K562 (cell line): Measurements from ENCODE around the gene ICAM2. TPM values are rescaled to one million over a fixed set of nuclear protein-coding genes. Genes with fewer than 3 reads are reported as not detected.

Source experiments
- ATAC-seq: fragments of 200-7000 bp; cut with Tn5 transposase; 3 replicates; pipeline ENCODE4 v1.9.1; 2020; ENCODE audit warnings: moderate library complexity
- BruUV-seq: library from RNA; stranded (reverse); fragments of 400-500 nt; replicated peaks from 2 replicates; lab custom pipeline; 2021; lab: Mats Ljungman, UMichigan
- CTCF ChIA-PET: fragments of 300-600 bp; formaldehyde crosslinking; extraction: SDS; loops from one replicate; lab custom pipeline; 2021; ENCODE audit warnings: low intra/inter-chr PET ratio; lab: Yijun Ruan, JAX
- POLR2A ChIA-PET: fragments of 300-600, 350-650 bp; sonication (Branson Sonifier 250); formaldehyde crosslinking; extraction: SDS; loops from one replicate; lab custom pipeline; 2021; ENCODE audit warnings: antibody characterized with exemption, inconsistent platforms; lab: Yijun Ruan, JAX
- DNase-seq, 4 experiments: peaks; one replicate each; pipeline versions ENCODE4 v3.0.0 to v3.0.0-alpha.2; 2011 to 2018; ENCODE audit warnings: low spot score in 3 of 4, mixed read lengths in 3 of 4; ENCODE audit errors: extremely low read depth in 1 of 4
- FAIRE-seq: peaks from 2 replicates; lab custom pipeline; 2011; peaks lifted over from hg19 to GRCh38; lab: Jason Lieb, UNC
- H2AFZ ChIP-seq: 2 replicates; pipeline ENCODE4 v1.6.0; 2011; ENCODE audit warnings: low read depth, low read length, control low read depth, inconsistent platforms
- H3K27ac ChIP-seq: fragments of 200-600 bp; 3 replicates; pipeline ENCODE4 v1.8.0; 2011; ENCODE audit warnings: low read depth, mild to moderate bottlenecking, control low read depth, inconsistent platforms, low read length, moderate library complexity, mixed read lengths; ENCODE audit errors: extremely low read depth
- H3K27me3 ChIP-seq, 2 experiments: fragments of 300-600 bp in 1 of 2; 2 replicates in 1 of 2; 3 replicates in 1 of 2; pipeline versions ENCODE4 v1.6.0 to v1.8.0; 2011; ENCODE audit warnings: inconsistent platforms in 2 of 2, low read length in 2 of 2, mild to moderate bottlenecking in 1 of 2, mixed read lengths in 1 of 2, moderate library complexity in 1 of 2; ENCODE audit not compliant: control insufficient read depth in 2 of 2, insufficient read depth in 2 of 2
- H3K36me3 ChIP-seq: fragments of 300-600 bp; 3 replicates; pipeline ENCODE4 v1.8.0; 2011; ENCODE audit warnings: mild to moderate bottlenecking, low read length, inconsistent platforms; ENCODE audit not compliant: control insufficient read depth, insufficient read depth
- H3K4me1 ChIP-seq, 2 experiments: fragments of 200-600 bp in 1 of 2; replicated peaks in 1 of 2; 2 replicates in 1 of 2; 3 replicates in 1 of 2; pipeline versions ENCODE4 v1.5.1 to v1.8.0; 2011; ENCODE audit warnings: inconsistent platforms in 2 of 2, low read length in 2 of 2, mild to moderate bottlenecking in 1 of 2, mixed read lengths in 1 of 2, moderate library complexity in 1 of 2; ENCODE audit not compliant: control insufficient read depth in 2 of 2, insufficient read depth in 2 of 2
- H3K4me2 ChIP-seq: 2 replicates; pipeline ENCODE4 v1.6.1; 2011; ENCODE audit warnings: low read length, control low read depth, inconsistent platforms, mixed read lengths; ENCODE audit not compliant: insufficient read depth
- H3K4me3 ChIP-seq: fragments of 200-600 bp; sonication (generic), shearing (Covaris generic); 2 replicates; pipeline ENCODE4 v1.5.1; 2016; ENCODE audit warnings: control low read depth, inconsistent platforms
- H3K79me2 ChIP-seq: fragments of 200-600 bp; 3 replicates; pipeline ENCODE4 v1.8.0; 2011; ENCODE audit warnings: low read length, inconsistent platforms; ENCODE audit not compliant: control insufficient read depth, insufficient read depth
- H3K9ac ChIP-seq, 2 experiments: 2 replicates each; pipeline versions ENCODE4 v1.6.0 to v1.6.1; 2011; ENCODE audit warnings: low read depth in 2 of 2, low read length in 2 of 2, control low read depth in 1 of 2, inconsistent platforms in 1 of 2, mild to moderate bottlenecking in 1 of 2, mixed read lengths in 1 of 2; ENCODE audit not compliant: insufficient read depth in 1 of 2
- H3K9me1 ChIP-seq: one replicate; pipeline ENCODE4 v1.6.0; 2011; ENCODE audit warnings: inconsistent platforms, mild to moderate bottlenecking, low read length, moderate library complexity; ENCODE audit not compliant: control insufficient read depth, insufficient read depth
- H3K9me3 ChIP-seq: replicated peaks from 2 replicates; pipeline ENCODE4 v1.5.1; 2011; ENCODE audit warnings: low read depth, low read length, inconsistent platforms; ENCODE audit not compliant: control insufficient read depth, insufficient read depth
- H4K20me1 ChIP-seq: replicated peaks from 2 replicates; pipeline ENCODE4 v1.6.1; 2011; ENCODE audit warnings: low read length, inconsistent platforms, mixed read lengths; ENCODE audit not compliant: control insufficient read depth, insufficient read depth
- ATF7 ChIP-seq: fragments of 450-650 bp; IDR thresholded peaks from 2 replicates; pipeline ENCODE4 v1.7.1; 2014; ENCODE audit warnings: mild to moderate bottlenecking, moderate library complexity
- CBX1 ChIP-seq: sonication (generic); IDR thresholded peaks from 2 replicates; pipeline ENCODE4 v1.6.1; 2016; ENCODE audit warnings: antibody characterized with exemption, low read depth, mild to moderate bottlenecking
- CBX2 ChIP-seq: fragments of 200-600 bp; sonication (generic); IDR thresholded peaks from one replicate; pipeline ENCODE4 v1.6.1; 2012; ENCODE audit warnings: mild to moderate bottlenecking, low read length, inconsistent platforms; ENCODE audit not compliant: insufficient read depth, poor library complexity, severe bottlenecking
- CUX1 ChIP-seq: fragments of 200-800 bp; sonication (Bioruptor generic); IDR thresholded peaks from 2 replicates; pipeline ENCODE4 v1.6.1; 2016; ENCODE audit warnings: missing genetic modification characterization, missing compliant biosample characterization
- ETS2 ChIP-seq: IDR thresholded peaks from 2 replicates; pipeline ENCODE4 v1.6.1; 2016; ENCODE audit warnings: borderline replicate concordance, missing genetic modification characterization, mild to moderate bottlenecking, moderate library complexity, missing compliant biosample characterization; ENCODE audit not compliant: poor library complexity, severe bottlenecking
- GTF2B ChIP-seq: IDR thresholded peaks from 2 replicates; pipeline ENCODE4 v1.6.1; 2011; ENCODE audit not compliant: insufficient read length; ENCODE audit errors: extremely low read depth
- HBP1 ChIP-seq: fragments of 450-650 bp; formaldehyde crosslinking; IDR thresholded peaks from 2 replicates; pipeline ENCODE4 v1.4.0; 2022; ENCODE audit warnings: missing genetic modification characterization
- KDM1A ChIP-seq, 2 experiments: fragments of 450-650 bp; IDR thresholded peaks; 2 replicates each; pipeline ENCODE4 v1.6.1; 2016; ENCODE audit warnings: mild to moderate bottlenecking in 2 of 2
- NFRKB ChIP-seq: fragments of 450-650 bp; IDR thresholded peaks from 2 replicates; pipeline ENCODE4 v1.6.1; 2016; ENCODE audit warnings: low read depth
- NR4A1 ChIP-seq, 2 experiments: fragments of 250-450 bp in 1 of 2; fragments of 450-650 bp in 1 of 2; sonication (Bioruptor Pico) in 1 of 2; IDR thresholded peaks; 2 replicates each; pipeline versions ENCODE4 v1.4.0 to v1.6.1; 2016 to 2020; ENCODE audit warnings: mild to moderate bottlenecking in 2 of 2, missing compliant biosample characterization in 1 of 2, missing genetic modification characterization in 1 of 2, moderate library complexity in 1 of 2
- ZFP1 ChIP-seq: fragments of 450-650 bp; formaldehyde crosslinking; IDR thresholded peaks from 2 replicates; pipeline ENCODE4 v1.4.0; 2020; ENCODE audit warnings: mild to moderate bottlenecking, mixed read lengths
- ZNF764 ChIP-seq: fragments of 250-450 bp; sonication (Bioruptor Pico); IDR thresholded peaks from 2 replicates; pipeline ENCODE4 v1.4.0; 2020; ENCODE audit warnings: low read depth, mild to moderate bottlenecking, moderate library complexity
- WGBS: fragments of 100-300 bp; shearing (Covaris generic); methylation state at CpG from one replicate; pipeline ENCODE4 v1.1.6; 2016; ENCODE audit warnings: low coverage, mixed read lengths; ENCODE audit not compliant: insufficient coverage; ENCODE audit errors: missing lambda C conversion rate; 5-methylcytosine and 5-hydroxymethylcytosine counted together
- in situ Hi-C: fragments of 300-500 bp; cut with MboI; formaldehyde crosslinking; loops from 4 replicates; pipeline ENCODE4 v1.15.0; 2018; ENCODE audit warnings: inconsistent platforms, mixed read lengths
- intact Hi-C: fragments of 100-400 bp; cut with micrococcal nuclease; formaldehyde crosslinking; loops from 2 replicates; pipeline ENCODE4 v1.14.2; 2022
- polyA plus RNA-seq, 8 experiments: library from polyadenylated mRNA; depleted of rRNA in 4 of 8; stranded (reverse) in 5 of 8; unstranded in 3 of 8; fragments of >200 nt; fragmentation: Nextera tagmentation in 2 of 8; fragmentation: Illumina TruSeq in 1 of 8; extraction: Ambion mirVana in 2 of 8; extraction: Trizol in 1 of 8; gene quantifications; 2 replicates each; pipeline versions ENCODE4 v1.2.1 to v1.2.3, GENCODE V29; 2011 to 2014; ENCODE audit warnings: inconsistent platforms in 1 of 8, missing spikeins in 1 of 8
- total RNA-seq, 7 experiments: library from RNA; depleted of rRNA in 6 of 7; stranded (reverse); fragments of >200 nt in 6 of 7; fragmentation: Illumina TruSeq in 2 of 7; extraction: Trizol in 2 of 7; gene quantifications; 2 replicates each; pipeline versions ENCODE4 v1.2.1 to v1.2.3, GENCODE V29; 2011 to 2021; ENCODE audit warnings: low replicate concordance in 1 of 7

Gene ICAM2
- total and polyA plus RNA-seq, 9 of the 15 experiments (the other 6 are each of a cell fraction or from before 2014, with no cell fraction given) = 37.9 to 89.4 (median 60.6) TPM

- CTCF ChIA-PET = interaction anchor here (0.6 to 2.1 kb wide), 4 partner anchors 102 to 135 kb away, joined by 3 to 10 read pairs (median 4); partner anchors contain the start of genes CSHL1 and GH1
- TF ChIP-seq CUX1 (CRISPR knock-in tag) (no peak), ETS2 (tag) (no peak), CBX1 (no peak), CBX2 (no peak), NFRKB (no peak), ZNF764 (CRISPR knock-in tag) (no peak), HBP1 (CRISPR knock-in tag) (no peak), KDM1A (IDR thresholded peaks at IDR 0.05) (peak; percentile 66 to 69), NR4A1 (CRISPR knock-in tag; IDR thresholded peaks at IDR 0.05) (no peak), NR4A1 (tag; IDR thresholded peaks at IDR 0.05) (0 out of 2 replicates have a peak, but pooled peaks have one; percentile 60), ATF7 (peak; percentile 86), ZFP1 (CRISPR knock-in tag) (no peak), GTF2B (no peak)
These were observed 5.4 kb upstream of the ICAM2 start for GRCh38 chr17:64025732-64026294.

More at GRCh38 chr17:64025732-64026294, 5.4 kb upstream of the ICAM2 start:
- Histone ChIP-seq H2AFZ (peak overlapping the region; percentile 88), H3K27me3 (no peaks in the 10 kb centered on the region), H3K27ac (peak overlapping the region; percentile 93), H3K4me2 (peak overlapping the region; percentile 77), H3K9ac (peak overlapping the region in 1 of 2 experiments; percentile 75; a peak in 1 of 4 replicates), H3K79me2 (no peaks in the 10 kb centered on the region), H3K4me1 (peaks cover 31 to 35% of the 10 kb centered on the region in 2 experiments; a peak in 4 of 5 replicates), H3K4me3 (0 out of 2 replicates have a peak overlapping the region, but pooled peaks have one; percentile 12), H3K9me3 (no peaks in the 10 kb centered on the region), H4K20me1 (no peaks in the 10 kb centered on the region), H3K36me3 (no peaks in the 10 kb centered on the region), H3K9me1 (no peaks in the 10 kb centered on the region)
- FAIRE-seq (peak; percentile 97), ATAC-seq (peak; percentile 89), DNase-seq (peak; percentile 86 to 95 (median 87))
- POLR2A ChIA-PET = interaction anchor here (0.6 to 4.2 kb wide), 8 partner anchors 13 to 120 kb away, joined by 3 to 24 read pairs (median 6); no protein-coding TSS in a partner anchor
- BruUV-seq = no TSS peak
- WGBS = under 1% methylated on average over 21 of the region's 21 CpGs
- intact Hi-C loops = loop anchor here (2.0 to 10.0 kb wide), 4 partner anchors 34 to 256 kb away; partner anchors contain the start of gene GH1
- in situ Hi-C loops = loop anchor here (10.0 kb wide), 2 partner anchors 111 to 259 kb away; partner anchors contain the start of genes CSHL1 and GH1
